Thyroid gland (tissue), 4 donors: ENCODE results near the gene GRM8. TPM values are rescaled to one million over a fixed set of nuclear protein-coding genes. Genes with fewer than 3 reads are reported as not detected.

Experiments used
- DNase-seq, 2 donors: peaks; one replicate each; pipeline ENCODE4 v3.0.0-alpha.2; 2019
- H3K27ac ChIP-seq, 3 donors: fragments of 200-600 bp; sonication (generic); 1 replicate in 2 of 3; 2 replicates in 1 of 3; pipeline ENCODE4 v1.5.1; 2016 to 2019; ENCODE audit warnings: mild to moderate bottlenecking in 1 of 3, moderate library complexity in 1 of 3
- H3K27me3 ChIP-seq: fragments of 200-600 bp; sonication (generic); one replicate; pipeline ENCODE4 v1.5.1; 2019
- H3K36me3 ChIP-seq, 2 donors: fragments of 200-600 bp; sonication (generic); one replicate each; pipeline ENCODE4 v1.5.1; 2016 to 2019
- H3K4me1 ChIP-seq, 2 donors: fragments of 200-600 bp; sonication (generic); one replicate each; pipeline ENCODE4 v1.5.1; 2017 to 2019
- H3K4me3 ChIP-seq, 3 donors: fragments of 200-600 bp; sonication (generic); replicated peaks in 1 of 3; 1 replicate in 2 of 3; 2 replicates in 1 of 3; pipeline ENCODE4 v1.5.1; 2016; ENCODE audit warnings: mild to moderate bottlenecking in 1 of 3
- H3K9me3 ChIP-seq: fragments of 200-600 bp; sonication (generic); one replicate; pipeline ENCODE4 v1.5.1; 2017
- CTCF ChIP-seq, 6 experiments: fragments of 200-600 bp in 3 of 6; fragments of 450-650 bp in 3 of 6; sonication (generic) in 3 of 6; IDR thresholded peaks; one replicate each; pipeline ENCODE4 v1.5.1; 2016 to 2019; ENCODE audit warnings: antibody characterized with exemption in 6 of 6, mild to moderate bottlenecking in 2 of 6, inconsistent platforms in 1 of 6, moderate library complexity in 1 of 6
- POLR2A ChIP-seq, 2 donors: fragments of 450-650 bp; IDR thresholded peaks; one replicate each; pipeline ENCODE4 v1.6.1; 2017; ENCODE audit warnings: antibody characterized with exemption in 2 of 2, mild to moderate bottlenecking in 2 of 2, moderate library complexity in 1 of 2
- WGBS, 2 donors: methylation state at CpG; one replicate each; pipeline ENCODE4 v1.1.5; 2017; 5-methylcytosine and 5-hydroxymethylcytosine counted together
- intact Hi-C: fragments of 100-400 bp; cut with DNase I; formaldehyde crosslinking; loops from one replicate; pipeline ENCODE4 v1.15.1; 2023
- total RNA-seq, 4 donors: library from RNA; depleted of rRNA; stranded (reverse); fragments of >200 nt; gene quantifications; one replicate each; pipeline ENCODE4 v1.2.3, GENCODE V29; 2016

GRM8 gene
- total RNA-seq, 4 donors from 2014 or later, result 0.54 to 9.5 (median 4.8) TPM

- H3K27me3 ChIP-seq, result no peaks in the 10 kb centered on the region
- TF ChIP-seq POLR2A (IDR thresholded peaks at IDR 0.05) (no peak), CTCF (IDR thresholded peaks at IDR 0.05) (no peak)
- H3K4me1 ChIP-seq, result no peaks in the 10 kb centered on the region
- no peak overlapping the region for H3K4me3 ChIP-seq
- intact Hi-C loops, result no loop called here
- H3K36me3 ChIP-seq, result no peaks in the 10 kb centered on the region
- no peak for DNase-seq
- H3K9me3 ChIP-seq, result no peaks in the 10 kb centered on the region
- WGBS, 2 donors, result 80 to 83% methylated on average over 4 of the region's 4 CpGs
- H3K27ac ChIP-seq, result no peak overlapping the region
These were observed 45.5 kb downstream of the GRM8 start for GRCh38 chr7:127207230-127207629.

GRCh38 chr7:127194571-127194970 is 58.2 kb downstream of the GRM8 start:
- no peak for TF ChIP-seq CTCF (IDR thresholded peaks at IDR 0.05)
- TF ChIP-seq POLR2A (IDR thresholded peaks at IDR 0.05), result no peak
- no peaks in the 10 kb centered on the region for H3K36me3 ChIP-seq
- intact Hi-C loops, result no loop called here
- 59 to 70% methylated on average over 2 of the region's 2 CpGs for WGBS, 2 donors
- H3K9me3 ChIP-seq, result no peaks in the 10 kb centered on the region
- no peak overlapping the region for H3K27ac ChIP-seq
- no peak overlapping the region for H3K4me3 ChIP-seq
- no peak for DNase-seq
- H3K27me3 ChIP-seq, result no peaks in the 10 kb centered on the region
- H3K4me1 ChIP-seq, result no peaks in the 10 kb centered on the region

GRCh38 chr7:127189886-127190285 is 62.9 kb downstream of the GRM8 start:
- no peak for DNase-seq

GRCh38 chr7:127189074-127189473 is 63.7 kb downstream of the GRM8 start:
- no peaks in the 10 kb centered on the region for H3K4me1 ChIP-seq
- H3K27me3 ChIP-seq, result no peaks in the 10 kb centered on the region
- intact Hi-C loops, result no loop called here
- TF ChIP-seq POLR2A (IDR thresholded peaks at IDR 0.05) (no peak), CTCF (IDR thresholded peaks at IDR 0.05) (no peak)
- DNase-seq, result no peak
- no peaks in the 10 kb centered on the region for H3K36me3 ChIP-seq
- H3K27ac ChIP-seq, result no peak overlapping the region
- H3K4me3 ChIP-seq, result no peak overlapping the region
- H3K9me3 ChIP-seq, result no peaks in the 10 kb centered on the region
- WGBS, 2 donors, result 78% methylated on average over 2 of the region's 2 CpGs

More at GRCh38 chr7:127189886-127190285, 62.9 kb downstream of the GRM8 start:
- Histone ChIP-seq H3K27ac (no peak overlapping the region), H3K27me3 (no peaks in the 10 kb centered on the region), H3K36me3 (no peaks in the 10 kb centered on the region), H3K9me3 (no peaks in the 10 kb centered on the region), H3K4me3 (no peak overlapping the region), H3K4me1 (no peaks in the 10 kb centered on the region)
- TF ChIP-seq CTCF (IDR thresholded peaks at IDR 0.05), result no peak
- intact Hi-C loops, result no loop called here
- WGBS, 2 donors, result 48% methylated on average over 3 of the region's 3 CpGs

GRCh38 chr7:127187740-127188139 is 65.0 kb downstream of the GRM8 start:
- intact Hi-C loops, result no loop called here
- H3K36me3 ChIP-seq, result no peaks in the 10 kb centered on the region

More at GRCh38 chr7:127187740-127188139, 65.0 kb downstream of the GRM8 start:
- no peaks in the 10 kb centered on the region for H3K4me1 ChIP-seq
- DNase-seq, result no peak
- 88 to 96% methylated on average over 1 of the region's 1 CpG for WGBS, 2 donors
- H3K4me3 ChIP-seq, result no peak overlapping the region
- H3K9me3 ChIP-seq, result no peaks in the 10 kb centered on the region
- no peak for TF ChIP-seq CTCF (IDR thresholded peaks at IDR 0.05)
- TF ChIP-seq POLR2A (IDR thresholded peaks at IDR 0.05), result no peak
- no peak overlapping the region for H3K27ac ChIP-seq
- H3K27me3 ChIP-seq, result no peaks in the 10 kb centered on the region
